ENCODE data around the gene SOX8.
"Not testable (repeated sequence)": the region's sequence is repeated elsewhere in the genome, so short reads cannot be mapped to it uniquely, and the experiment has no call there.

Gene SOX8

GRCh38 chr16:1024138-1024537 lies 42.6 kb downstream of the SOX8 start:
- DNase-seq (ENCODE audit: low read depth): no peak
- no peak overlapping the region for H3K4me3 ChIP-seq (ENCODE audit: low read depth, low read length)
- in situ Hi-C loops (cut with HindIII; ENCODE audit: low sequenced_read_pairs): no loop called here
- no peak for TF ChIP-seq CTCF (IDR thresholded peaks at IDR 0.05; ENCODE audit: low read depth, low read length, missing control alignments)

DNA sequence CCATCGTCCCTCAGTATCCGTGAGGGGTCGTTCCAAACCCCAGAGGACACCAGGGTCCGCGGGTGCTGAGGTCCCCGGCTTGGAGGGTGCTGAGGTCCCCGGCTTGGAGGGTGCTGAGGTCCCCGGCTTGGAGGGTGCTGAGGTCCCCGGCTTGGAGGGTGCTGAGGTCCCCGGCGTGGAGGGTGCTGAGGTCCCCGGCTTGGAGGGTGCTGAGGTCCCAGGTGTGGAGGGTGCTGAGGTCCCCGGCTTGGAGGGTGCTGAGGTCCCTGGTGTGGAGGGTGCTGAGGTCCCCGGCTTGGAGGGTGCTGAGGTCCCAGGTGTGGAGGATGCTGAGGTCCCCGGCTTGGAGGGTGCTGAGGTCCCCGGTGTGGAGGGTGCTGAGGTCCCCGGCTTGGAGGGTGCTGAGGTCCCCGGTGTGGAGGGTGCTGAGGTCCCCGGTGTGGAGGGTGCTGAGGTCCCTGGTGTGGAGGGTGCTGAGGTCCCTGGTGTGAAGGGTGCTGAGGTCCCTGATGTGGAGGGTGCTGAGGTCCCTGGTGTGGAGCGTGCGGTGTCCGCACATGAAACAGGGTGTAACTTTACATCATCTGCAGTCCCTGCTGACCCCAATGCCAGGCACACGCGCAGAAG lies 43.7 kb downstream of the SOX8 start:
- in situ Hi-C loops (cut with HindIII; ENCODE audit: low sequenced_read_pairs); H3K4me3 ChIP-seq (ENCODE audit: low read depth, low read length): not testable (repeated sequence)
- peak; percentile 26 for DNase-seq (ENCODE audit: low read depth)

DNA sequence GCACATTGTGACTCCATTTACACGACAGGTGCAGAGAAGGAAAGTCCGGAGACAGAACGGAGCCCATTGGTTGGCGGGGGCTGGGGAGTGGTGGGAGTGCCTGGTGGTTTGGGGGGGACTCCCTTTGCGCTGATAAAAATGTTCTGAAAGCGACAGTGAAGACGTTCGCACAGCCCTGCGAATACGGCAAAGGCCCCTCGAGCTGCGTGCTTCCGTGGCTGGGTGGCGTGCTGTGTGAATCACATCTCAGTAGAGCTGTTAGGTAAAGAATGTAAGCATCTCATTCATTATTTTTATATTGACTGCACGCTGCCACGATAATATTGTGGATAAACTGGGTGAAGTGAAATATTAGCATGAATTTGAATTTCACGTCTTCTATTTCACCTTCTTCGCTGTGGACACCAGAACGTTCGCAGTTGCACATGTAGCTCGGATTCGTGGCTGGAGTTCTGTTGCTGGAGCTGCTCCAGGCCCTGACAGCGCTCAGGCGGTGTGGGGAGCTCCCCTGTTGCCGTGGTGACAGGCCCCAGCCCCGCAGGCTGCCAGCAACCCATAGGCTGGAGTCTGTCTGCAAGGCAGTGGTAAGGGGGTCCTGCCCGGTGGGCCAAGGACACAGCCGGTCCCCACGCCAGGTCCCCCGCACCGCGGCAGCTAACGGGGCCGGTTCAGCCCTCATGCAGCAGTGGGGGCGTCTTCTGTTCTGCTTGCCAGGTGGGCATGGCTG lies 44.6 kb downstream of the SOX8 start:
- TF ChIP-seq CTCF (IDR thresholded peaks at IDR 0.05; ENCODE audit: low read depth, low read length, missing control alignments): no peak
- DNase-seq (ENCODE audit: low read depth): no peak
- in situ Hi-C loops (cut with HindIII; ENCODE audit: low sequenced_read_pairs): no loop called here

DNA sequence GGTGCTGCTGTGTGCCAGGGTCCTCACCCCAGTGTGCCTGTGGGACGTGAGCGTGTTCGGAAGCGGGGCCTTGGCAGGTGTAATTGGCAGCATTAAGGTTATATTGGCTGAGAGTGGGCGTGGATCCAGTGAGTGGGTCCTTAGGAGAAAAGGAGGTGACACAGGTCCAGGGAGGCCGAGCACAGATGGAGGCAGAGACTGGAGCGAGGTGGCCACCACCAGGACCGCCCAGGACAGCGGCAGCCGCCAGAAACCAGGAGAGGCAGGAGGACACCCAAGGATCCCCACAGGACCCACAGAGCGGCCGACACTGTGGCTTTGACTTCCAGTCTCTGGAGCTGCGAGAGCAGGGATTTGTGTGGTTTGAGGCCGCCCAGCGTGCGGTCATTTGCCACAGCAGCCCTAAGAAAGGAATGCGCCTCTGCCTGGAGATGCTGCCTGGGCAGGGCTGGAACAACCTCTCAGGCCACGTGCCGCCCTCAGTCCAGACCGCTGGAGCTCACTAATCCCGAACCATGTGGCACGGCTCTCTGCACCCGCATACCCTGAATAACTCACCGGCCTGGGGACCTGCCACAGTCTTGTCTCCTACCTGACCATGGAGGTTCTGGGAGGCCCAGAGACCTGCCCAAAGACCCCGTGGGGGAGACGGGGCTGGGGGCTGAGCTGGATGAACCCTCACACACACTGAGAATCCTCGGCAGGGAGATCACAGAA lies 45.4 kb downstream of the SOX8 start:
- H3K4me3 ChIP-seq (ENCODE audit: low read depth, low read length): no peak overlapping the region
- in situ Hi-C loops (cut with HindIII; ENCODE audit: low sequenced_read_pairs): no loop called here
- no peak for DNase-seq (ENCODE audit: low read depth)
- no peak for TF ChIP-seq CTCF (IDR thresholded peaks at IDR 0.05; ENCODE audit: low read depth, low read length, missing control alignments)

More for the DNA sequence above, 44.6 kb downstream of the SOX8 start:
- H3K4me3 ChIP-seq (ENCODE audit: low read depth, low read length): no peak overlapping the region

DNA sequence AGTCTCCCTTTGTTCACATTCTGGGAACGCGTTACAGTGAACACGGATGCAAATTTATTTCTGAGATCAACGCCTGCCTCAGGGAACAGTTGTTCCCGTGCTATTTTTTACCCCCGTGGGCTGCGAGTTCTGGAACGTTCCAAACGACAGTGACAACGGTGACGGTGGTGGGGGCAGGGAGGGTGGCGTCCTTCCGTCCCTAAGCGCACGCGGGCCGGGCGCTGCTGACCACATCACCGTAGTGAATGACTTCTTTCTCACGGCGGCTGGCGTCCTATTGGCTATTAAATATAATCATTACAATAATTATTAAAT lies 45.9 kb downstream of the SOX8 start:
- no peak overlapping the region for H3K4me3 ChIP-seq (ENCODE audit: low read depth, low read length)
- no peak for TF ChIP-seq CTCF (IDR thresholded peaks at IDR 0.05; ENCODE audit: low read depth, low read length, missing control alignments)
- DNase-seq (ENCODE audit: low read depth): no peak
- in situ Hi-C loops (cut with HindIII; ENCODE audit: low sequenced_read_pairs): no loop called here

DNA sequence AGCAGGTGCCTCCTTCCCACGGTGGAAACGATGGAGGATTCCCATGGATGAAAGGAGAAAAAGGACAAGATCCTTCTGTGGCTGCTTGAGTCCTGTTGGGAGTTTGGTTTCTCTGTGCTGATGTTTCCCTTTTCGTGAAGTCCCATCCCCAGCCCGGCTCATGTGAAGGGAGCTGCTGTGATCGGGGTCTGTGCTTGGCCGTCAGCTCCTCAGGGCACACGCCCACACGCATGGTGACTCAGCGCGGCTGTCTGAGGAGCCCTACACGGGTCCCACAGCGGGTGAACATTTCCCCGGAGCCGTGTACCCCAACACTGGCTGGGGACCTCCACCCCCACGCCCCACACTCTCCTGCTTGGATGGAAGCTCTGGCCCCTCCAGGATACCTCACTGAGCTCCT lies 46.5 kb downstream of the SOX8 start:
- H3K4me3 ChIP-seq (ENCODE audit: low read depth, low read length): no peak overlapping the region
- DNase-seq (ENCODE audit: low read depth): no peak
- TF ChIP-seq CTCF (IDR thresholded peaks at IDR 0.05; ENCODE audit: low read depth, low read length, missing control alignments): no peak
- in situ Hi-C loops (cut with HindIII; ENCODE audit: low sequenced_read_pairs): no loop called here
